ENCODE measurements around the gene EFHC1. TPM values are rescaled to one million over a fixed set of nuclear protein-coding genes. Genes with fewer than 3 reads are reported as not detected.
A peak's percentile ranks its signal among the peaks of the same experiment; 100 is the strongest.

EFHC1 gene
- total RNA-seq, 4 donors from 2014 or later: 0.46 to 9.3 (median 1.5) TPM

GRCh38 chr6:52502306-52503029 lies 82.3 kb downstream of the EFHC1 start:
- peaks cover 48 to 52% of the 10 kb centered on the region in 2 donors for H3K4me1 ChIP-seq
- in situ Hi-C loops (cut with MboI; ENCODE audit: low sequenced_read_pairs in 4 of 4) (no loop called here), intact Hi-C loops (cut with DNase I; ENCODE audit: low total_unique reads) (loop anchor here (5.0 to 10.0 kb wide), 4 partner anchors 95 to 368 kb away; no protein-coding TSS in a partner anchor)
- no peaks in the 10 kb centered on the region for H3K27me3 ChIP-seq
- no peak for DNase-seq
- no peak overlapping the region for H3K4me3 ChIP-seq
- ATAC-seq: no peak
- H3K27ac ChIP-seq: peak overlapping the region; percentile 82 to 89 (median 86)
- H3K36me3 ChIP-seq: no peaks in the 10 kb centered on the region
- no peaks in the 10 kb centered on the region for H3K9me3 ChIP-seq
- no peak for TF ChIP-seq POLR2A (IDR thresholded peaks at IDR 0.05)
- no peak for TF ChIP-seq CTCF (IDR thresholded peaks at IDR 0.05 in 4 of 5, conservative IDR thresholded peaks at IDR 0.05 in 1 of 5)

DNA sequence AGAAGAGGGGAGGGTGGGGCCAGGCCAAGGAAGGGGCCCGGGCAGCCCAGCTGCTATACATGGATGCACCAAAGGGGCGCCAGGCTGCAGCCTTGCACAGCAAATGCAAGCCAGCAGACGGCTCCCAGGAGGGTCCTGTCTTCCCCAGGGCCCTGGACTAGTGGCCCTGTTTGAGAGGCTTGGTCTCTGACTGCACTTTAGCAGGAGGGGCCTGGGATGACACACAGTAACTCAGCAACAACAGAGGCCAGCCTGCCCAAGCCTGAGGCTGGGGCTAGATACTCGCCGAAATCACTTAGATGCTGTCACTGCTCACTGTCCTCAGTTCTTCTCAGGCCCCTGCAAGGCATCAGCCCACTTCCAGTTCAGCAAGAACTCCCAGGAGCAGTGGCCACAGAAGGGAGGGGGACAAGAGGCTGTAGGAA lies 83.2 kb downstream of the EFHC1 start:
- Histone ChIP-seq H3K27ac (peak overlapping the region; percentile 82 to 89 (median 86)), H3K4me3 (peak overlapping the region in 1 of 4 donors; percentile 34), H3K36me3 (no peaks in the 10 kb centered on the region), H3K27me3 (no peaks in the 10 kb centered on the region), H3K4me1 (peaks cover 45 to 48% of the 10 kb centered on the region in 2 donors), H3K9me3 (no peaks in the 10 kb centered on the region)
- TF ChIP-seq POLR2A (IDR thresholded peaks at IDR 0.05): no peak
- TF ChIP-seq CTCF (IDR thresholded peaks at IDR 0.05 in 4 of 5, conservative IDR thresholded peaks at IDR 0.05 in 1 of 5): no peak
- ATAC-seq (no peak), DNase-seq (no peak)
- intact Hi-C loops (cut with DNase I; ENCODE audit: low total_unique reads): loop anchor here (5.0 to 10.0 kb wide), 4 partner anchors 94 to 369 kb away; no protein-coding TSS in a partner anchor
- in situ Hi-C loops (cut with MboI; ENCODE audit: low sequenced_read_pairs in 4 of 4): no loop called here

DNA sequence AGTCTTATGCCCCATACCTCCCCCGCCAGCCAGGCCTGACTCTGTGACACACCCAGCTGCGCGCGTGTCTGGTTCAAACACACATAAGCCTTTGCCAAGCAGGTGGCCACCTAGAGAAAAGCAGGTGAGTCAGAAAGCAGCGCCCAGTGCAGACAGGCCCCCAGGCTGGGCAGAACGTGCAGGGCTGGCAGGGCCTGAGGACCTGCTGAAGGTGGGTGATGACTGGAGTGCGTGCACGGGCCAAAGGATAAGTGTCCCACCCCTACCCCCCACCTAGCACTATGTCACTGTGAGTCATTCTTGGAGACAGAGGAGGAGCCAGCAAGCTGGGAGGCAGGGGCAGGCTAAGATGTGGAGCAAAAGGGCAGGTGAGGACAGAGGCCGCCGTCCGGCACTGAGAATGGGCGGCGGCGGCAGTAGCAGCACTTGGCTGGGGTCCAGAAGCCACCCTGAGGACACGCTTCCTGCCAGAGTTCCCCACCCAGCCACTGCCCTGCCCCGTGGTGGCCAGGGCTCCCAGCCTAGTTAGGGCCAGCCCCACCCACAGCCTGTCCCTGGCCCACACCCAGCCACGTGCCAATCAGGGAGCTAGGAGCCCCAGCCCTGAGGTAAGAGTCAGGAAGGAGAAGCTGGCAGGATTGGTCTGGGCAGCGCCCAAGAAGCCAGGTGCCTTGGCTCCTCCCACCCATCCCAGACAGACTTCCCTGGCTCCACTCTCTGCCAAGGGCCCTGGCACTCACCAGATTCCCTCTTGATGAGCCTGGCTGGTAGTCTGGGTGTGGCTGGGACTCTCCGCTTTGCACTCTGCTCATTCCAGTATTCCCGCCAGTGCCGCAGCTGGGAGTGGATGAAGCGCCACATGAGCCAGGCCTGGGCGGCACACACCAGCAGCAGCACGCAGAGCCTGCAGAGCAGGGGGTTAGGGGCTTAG lies 84.0 kb downstream of the EFHC1 start:
- in situ Hi-C loops (cut with MboI; ENCODE audit: low sequenced_read_pairs in 4 of 4): no loop called here
- intact Hi-C loops (cut with DNase I; ENCODE audit: low total_unique reads): loop anchor here (1.0 to 10.0 kb wide), 6 partner anchors 13 to 369 kb away; partner anchors contain the start of gene TRAM2
- Histone ChIP-seq H3K9me3 (no peaks in the 10 kb centered on the region), H3K4me1 (peaks cover 42 to 45% of the 10 kb centered on the region in 2 donors), H3K36me3 (no peaks in the 10 kb centered on the region), H3K27me3 (no peaks in the 10 kb centered on the region), H3K4me3 (peak overlapping the region; percentile 3 to 35 (median 19)), H3K27ac (peak overlapping the region; percentile 82 to 89 (median 86))
- TF ChIP-seq CTCF (IDR thresholded peaks at IDR 0.05 in 4 of 5, conservative IDR thresholded peaks at IDR 0.05 in 1 of 5) (no peak), POLR2A (IDR thresholded peaks at IDR 0.05) (peak; percentile 13 to 41)
- ATAC-seq (peak; percentile 81 to 82), DNase-seq (peak; percentile 96 to 99)

- in situ Hi-C loops (cut with MboI; ENCODE audit: low sequenced_read_pairs in 4 of 4) (no loop called here), intact Hi-C loops (cut with DNase I; ENCODE audit: low total_unique reads) (loop anchor here (1.0 to 10.0 kb wide), 6 partner anchors 13 to 370 kb away; partner anchors contain the start of gene TRAM2)
- Histone ChIP-seq H3K27ac (peak overlapping the region; percentile 82 to 89 (median 86)), H3K4me1 (peaks cover 36 to 39% of the 10 kb centered on the region in 2 donors), H3K9me3 (no peaks in the 10 kb centered on the region), H3K4me3 (peak overlapping the region in 1 of 4 donors; percentile 13), H3K36me3 (no peaks in the 10 kb centered on the region), H3K27me3 (no peaks in the 10 kb centered on the region)
- TF ChIP-seq POLR2A (IDR thresholded peaks at IDR 0.05) (no peak), CTCF (IDR thresholded peaks at IDR 0.05 in 4 of 5, conservative IDR thresholded peaks at IDR 0.05 in 1 of 5) (no peak)
- DNase-seq (no peak), ATAC-seq (no peak)
Observed at GRCh38 chr6:52504782-52505136, 84.6 kb downstream of the EFHC1 start.
